Measurements from ENCODE around the gene MTFR1L.

Gene MTFR1L

GRCh38 chr1:25790472-25790871 lies 29.3 kb upstream of the MTFR1L start:
- DNase-seq (ENCODE audit: low read depth in 1 of 2, low spot score in 1 of 2) = no peak

- DNase-seq (ENCODE audit: low read depth in 1 of 2, low spot score in 1 of 2) = no peak
Observed at GRCh38 chr1:25792115-25792514, 27.6 kb upstream of the MTFR1L start.

GRCh38 chr1:25793585-25794170 lies 26.1 kb upstream of the MTFR1L start:
- DNase-seq (ENCODE audit: low read depth in 1 of 2, low spot score in 1 of 2) = no peak

- no peak for DNase-seq (ENCODE audit: low read depth in 1 of 2, low spot score in 1 of 2)
Observed at GRCh38 chr1:25794325-25794724, 25.4 kb upstream of the MTFR1L start.

GRCh38 chr1:25795211-25795610 lies 24.5 kb upstream of the MTFR1L start:
- DNase-seq (ENCODE audit: low read depth in 1 of 2, low spot score in 1 of 2) = no peak

- no peak for DNase-seq (ENCODE audit: low read depth in 1 of 2, low spot score in 1 of 2)
Observed at GRCh38 chr1:25795946-25796810, 23.6 kb upstream of the MTFR1L start.

GRCh38 chr1:25796811-25797458 lies 22.8 kb upstream of the MTFR1L start:
- peak; percentile 65 to 81 for DNase-seq (ENCODE audit: low read depth in 1 of 2, low spot score in 1 of 2)

- no peak for DNase-seq (ENCODE audit: low read depth in 1 of 2, low spot score in 1 of 2)
Observed at GRCh38 chr1:25797939-25798338, 21.8 kb upstream of the MTFR1L start.

- DNase-seq (ENCODE audit: low read depth in 1 of 2, low spot score in 1 of 2) = no peak
Observed at GRCh38 chr1:25798666-25799351, 20.9 kb upstream of the MTFR1L start.

GRCh38 chr1:25799352-25799934 lies 20.3 kb upstream of the MTFR1L start:
- no peak for DNase-seq (ENCODE audit: low read depth in 1 of 2, low spot score in 1 of 2)

- peak in 1 of 2 donors; percentile 26 for DNase-seq (ENCODE audit: low read depth in 1 of 2, low spot score in 1 of 2)
Observed at GRCh38 chr1:25799935-25800702, 19.6 kb upstream of the MTFR1L start, which contains the start of gene SELENON. SELENON (plus strand) TSS chr1:25800193; CDS start chr1:25800231, 38 bp downstream.

- DNase-seq (ENCODE audit: low read depth in 1 of 2, low spot score in 1 of 2) = no peak
Observed at GRCh38 chr1:25800703-25801377, 18.9 kb upstream of the MTFR1L start.

GRCh38 chr1:25802915-25803314 lies 16.8 kb upstream of the MTFR1L start:
- no peak for DNase-seq (ENCODE audit: low read depth in 1 of 2, low spot score in 1 of 2)

GRCh38 chr1:25803368-25803767 lies 16.4 kb upstream of the MTFR1L start:
- DNase-seq (ENCODE audit: low read depth in 1 of 2, low spot score in 1 of 2) = no peak

GRCh38 chr1:25804244-25804963 lies 15.3 kb upstream of the MTFR1L start:
- no peak for DNase-seq (ENCODE audit: low read depth in 1 of 2, low spot score in 1 of 2)

- DNase-seq (ENCODE audit: low read depth in 1 of 2, low spot score in 1 of 2) = no peak
Observed at GRCh38 chr1:25804964-25805862, 14.5 kb upstream of the MTFR1L start.

GRCh38 chr1:25805863-25806225 lies 13.9 kb upstream of the MTFR1L start:
- no peak for DNase-seq (ENCODE audit: low read depth in 1 of 2, low spot score in 1 of 2)

GRCh38 chr1:25806418-25806817 lies 13.3 kb upstream of the MTFR1L start:
- DNase-seq (ENCODE audit: low read depth in 1 of 2, low spot score in 1 of 2) = no peak
